GM19025 (cell line): Measurements from ENCODE around the gene PITPNB.

Experiments
- ATAC-seq: cut with Tn5 transposase; IDR thresholded peaks from one replicate; pipeline ENCODE4 v1.9.1; 2021; ENCODE audit warnings: mild to moderate bottlenecking, low read depth, moderate library complexity; ENCODE audit not compliant: unreplicated experiment

PITPNB gene

GRCh38 chr22:27881421-27881820, 37.6 kb downstream of the PITPNB start:
- ATAC-seq = no peak

- no peak for ATAC-seq
Measured at GRCh38 chr22:27880778-27881394, 38.2 kb downstream of the PITPNB start.

- no peak for ATAC-seq
Measured at GRCh38 chr22:27879923-27880322, 39.1 kb downstream of the PITPNB start.

DNA sequence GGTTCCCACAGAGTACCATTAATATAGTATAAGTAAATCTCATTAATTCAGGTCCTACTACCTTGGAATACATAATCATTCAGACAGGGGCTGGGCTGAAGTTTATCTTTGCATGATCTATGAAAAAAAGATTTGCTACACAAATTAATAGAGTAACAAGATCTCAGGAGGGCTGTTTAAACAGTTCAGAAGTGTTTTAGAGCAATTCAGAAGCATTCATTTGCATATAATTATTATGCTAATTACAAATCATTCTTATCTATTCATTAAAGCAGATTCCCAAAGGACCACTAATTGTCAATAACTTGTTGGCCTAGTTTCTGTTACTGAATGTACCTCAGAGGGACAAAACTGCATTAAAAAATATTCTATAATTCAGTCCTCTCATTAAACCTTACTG, 40.5 kb downstream of the PITPNB start:
- no peak for ATAC-seq

GRCh38 chr22:27877501-27877900, 41.6 kb downstream of the PITPNB start:
- no peak for ATAC-seq

- ATAC-seq = no peak
Measured at GRCh38 chr22:27876684-27877083, 42.4 kb downstream of the PITPNB start.

DNA sequence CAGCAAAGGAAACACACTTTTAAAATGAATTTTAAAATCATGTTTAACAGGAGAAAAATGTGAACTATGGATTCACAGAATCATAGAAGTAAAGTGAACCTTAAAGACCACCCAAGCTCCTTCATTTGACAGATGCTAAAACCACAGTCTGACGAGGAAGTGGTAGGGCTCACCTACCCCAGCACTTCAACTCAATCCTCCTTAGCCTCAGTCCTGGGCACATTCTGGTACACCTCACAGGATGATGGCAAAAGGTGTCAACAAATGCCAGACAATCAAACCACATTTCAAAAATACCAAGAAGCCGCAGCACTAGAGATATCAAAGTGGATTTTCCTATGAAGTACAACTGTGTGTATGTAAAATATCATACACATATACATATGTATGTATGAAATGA, 43.1 kb downstream of the PITPNB start:
- no peak for ATAC-seq

DNA sequence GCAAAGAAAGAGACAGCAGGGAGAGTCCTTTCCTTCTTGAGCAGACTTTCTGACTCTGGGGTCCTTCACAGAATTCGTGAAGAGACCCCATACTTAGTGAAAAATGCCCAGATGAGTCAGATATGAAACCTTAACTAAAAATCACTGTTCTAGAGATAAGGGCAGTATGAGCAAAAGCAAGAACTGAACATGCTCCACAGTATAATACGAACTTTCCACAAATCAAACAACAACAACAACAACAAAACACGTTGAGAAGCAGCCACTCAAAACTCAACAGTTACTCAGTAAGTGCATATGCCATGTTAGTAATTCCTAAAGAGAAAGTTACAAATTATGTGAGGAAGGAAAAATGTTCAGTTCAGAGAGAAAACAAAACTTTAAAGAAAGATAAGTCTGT, 44.3 kb downstream of the PITPNB start:
- no peak for ATAC-seq

DNA sequence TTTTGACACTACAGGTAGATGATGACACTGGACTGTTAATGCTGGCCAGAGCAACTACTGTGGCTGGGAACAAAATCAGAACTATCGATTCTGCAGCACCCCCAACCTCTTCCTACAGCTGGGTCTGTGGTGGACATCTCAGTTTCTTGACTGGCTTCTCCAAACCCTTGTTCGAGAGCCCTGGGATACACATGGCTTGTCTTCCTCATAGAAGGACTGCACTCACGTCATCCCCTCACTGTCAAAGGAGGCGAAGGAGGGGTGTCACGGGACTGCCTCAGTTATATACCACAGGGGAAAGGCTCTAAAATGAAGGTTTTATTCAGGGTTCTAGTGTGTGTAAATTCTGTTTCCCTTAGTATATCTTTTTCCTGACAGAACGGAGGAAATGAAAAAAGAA, 44.9 kb downstream of the PITPNB start:
- ATAC-seq = no peak

DNA sequence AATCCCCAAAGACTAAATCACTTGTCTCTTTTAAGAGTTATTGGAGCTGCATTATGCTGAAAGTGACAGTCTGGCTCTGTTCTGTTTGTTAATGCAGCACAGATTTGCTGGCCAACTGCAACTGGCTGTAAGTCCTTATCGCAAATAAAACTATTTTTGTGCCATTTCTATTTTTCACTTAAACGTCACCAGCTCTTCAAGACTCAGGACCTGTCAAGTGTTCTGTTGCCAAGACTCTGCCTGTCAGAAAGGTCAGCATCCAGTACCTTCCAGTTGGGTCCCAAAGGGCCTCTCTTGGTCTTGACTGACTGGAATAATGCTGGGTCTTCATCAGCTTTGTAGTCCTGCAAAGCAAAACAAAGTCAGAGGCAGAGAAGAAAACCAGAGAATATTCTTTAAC, 45.6 kb downstream of the PITPNB start:
- no peak for ATAC-seq

DNA sequence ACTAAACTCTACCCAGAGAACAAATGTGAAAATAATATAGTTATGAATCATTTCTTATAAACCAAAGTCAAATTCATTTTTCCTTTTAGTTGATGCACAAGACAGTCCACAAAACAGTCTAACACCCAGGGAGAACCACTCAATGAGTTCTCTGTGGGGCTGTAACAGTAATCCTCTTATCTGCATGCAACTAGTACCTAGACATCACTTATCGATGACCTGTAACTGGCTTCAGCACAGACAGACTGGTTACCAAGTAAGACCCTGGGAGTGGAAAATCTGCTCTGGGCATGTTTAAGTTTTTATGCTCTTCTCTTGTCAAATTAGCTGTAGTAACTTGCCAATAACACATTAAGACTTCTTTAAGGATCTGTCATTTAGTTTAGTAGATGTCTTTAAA, 46.6 kb downstream of the PITPNB start:
- ATAC-seq = no peak

DNA sequence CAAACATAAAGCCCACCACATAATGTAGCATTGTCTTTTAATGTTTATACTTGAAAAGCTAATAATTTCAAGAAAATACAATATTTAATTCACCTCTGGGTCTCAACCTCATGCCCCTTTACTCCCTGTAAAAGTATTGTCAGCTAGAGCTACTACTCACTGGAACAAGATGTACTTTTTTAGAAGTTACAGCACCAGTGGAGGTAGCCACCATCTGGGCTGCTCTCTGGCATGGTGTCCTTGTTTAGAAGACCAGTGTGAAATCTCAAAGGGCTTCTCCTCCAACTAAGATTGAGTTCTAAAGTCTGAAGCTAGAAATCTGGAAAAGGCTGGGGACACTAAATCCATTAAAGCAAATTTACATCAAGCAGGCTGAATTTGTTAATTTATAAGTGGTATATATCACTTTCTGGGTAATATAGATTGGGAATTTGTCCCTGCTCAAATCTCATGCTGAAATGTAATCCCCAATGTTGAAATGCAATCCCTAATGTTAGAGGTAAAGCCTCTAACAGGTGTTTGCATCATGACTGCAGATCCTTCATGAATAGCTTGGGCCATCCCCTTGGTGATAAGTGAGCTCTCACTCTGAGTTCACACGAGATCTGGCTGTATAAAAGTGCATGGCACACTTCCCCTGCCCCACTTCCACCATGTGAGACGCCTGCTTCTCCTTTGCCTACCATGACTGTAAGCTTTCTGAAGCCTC, 47.6 kb downstream of the PITPNB start:
- ATAC-seq = no peak

- ATAC-seq = no peak
Measured at GRCh38 chr22:27870234-27871191, 48.5 kb downstream of the PITPNB start.

GRCh38 chr22:27868732-27869282, 50.2 kb downstream of the PITPNB start:
- ATAC-seq = no peak

DNA sequence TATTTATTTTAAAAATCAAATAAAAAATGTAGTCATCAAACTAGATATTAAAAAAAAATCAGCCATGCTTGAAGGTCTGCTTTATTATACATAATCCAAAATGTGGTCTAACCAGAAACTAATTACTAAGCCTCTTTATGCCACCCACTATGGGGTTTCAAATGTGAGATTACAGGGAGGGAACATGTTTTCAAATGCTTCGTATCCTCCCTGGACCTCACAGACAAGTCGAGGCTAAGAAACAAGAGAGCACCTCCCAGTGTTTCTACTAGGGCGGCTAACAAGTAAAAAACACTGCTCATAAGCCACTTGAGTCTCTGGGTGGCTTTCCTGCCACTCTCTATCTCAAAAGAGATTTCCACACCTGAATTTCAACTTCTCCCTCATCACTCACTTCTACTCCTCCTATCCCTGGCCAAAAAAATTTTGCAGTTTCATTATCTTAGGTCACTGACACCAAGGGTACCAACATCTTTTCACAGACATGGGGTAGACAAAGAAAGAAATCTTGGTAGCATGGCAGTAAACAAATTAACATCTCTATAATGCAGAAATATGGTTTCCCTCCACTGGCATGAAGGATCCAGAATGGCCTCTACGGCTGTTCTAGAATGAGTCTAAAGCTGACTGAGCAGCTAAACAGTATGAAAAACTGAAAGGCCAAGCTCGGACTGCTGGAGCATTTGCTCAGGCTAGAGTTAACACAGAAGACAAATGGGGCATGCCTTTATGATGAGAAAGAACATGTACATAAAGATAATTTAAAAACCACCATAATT, 50.9 kb downstream of the PITPNB start:
- ATAC-seq = no peak

DNA sequence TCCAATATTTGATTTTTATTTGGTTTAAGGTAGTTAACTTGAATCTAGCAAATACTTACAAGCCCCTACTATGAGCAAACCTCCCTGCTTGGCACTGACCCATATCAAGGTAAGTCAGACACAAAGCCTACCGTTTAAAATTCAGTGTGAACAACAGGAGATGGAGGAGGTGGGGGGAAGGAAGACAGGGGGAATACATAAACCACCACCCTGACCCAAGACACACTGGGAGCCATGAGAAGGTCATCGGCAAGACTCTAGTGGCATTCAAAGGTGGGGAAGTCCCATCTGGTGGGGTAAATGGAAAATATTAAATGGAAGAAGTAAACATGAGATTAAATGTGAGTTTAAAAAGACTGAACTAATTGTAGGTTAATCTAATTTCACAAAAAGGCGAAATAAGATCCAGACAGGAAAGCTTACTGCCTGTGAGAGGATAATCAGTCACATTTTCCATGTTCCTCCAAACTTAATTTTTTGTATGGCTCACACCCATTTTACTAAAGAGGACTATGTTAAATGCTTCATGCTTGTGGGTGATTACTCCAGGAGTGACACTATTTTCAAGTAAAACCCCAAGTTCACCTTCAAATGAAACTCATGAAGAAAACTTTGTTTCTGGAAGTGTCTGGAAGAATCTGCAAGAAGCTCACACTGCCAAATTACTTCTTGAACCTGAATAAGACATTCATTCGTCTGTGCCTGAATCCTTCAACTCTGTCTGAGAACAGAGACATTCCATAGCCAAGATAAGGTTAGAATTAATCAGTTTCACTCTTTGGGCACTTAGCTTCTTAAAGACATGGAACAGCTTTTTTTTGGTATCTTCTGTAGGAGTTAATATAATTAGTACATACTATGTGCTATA, 51.7 kb downstream of the PITPNB start:
- ATAC-seq = no peak

- no peak for ATAC-seq
Measured at GRCh38 chr22:27866135-27867084, 52.6 kb downstream of the PITPNB start.

DNA sequence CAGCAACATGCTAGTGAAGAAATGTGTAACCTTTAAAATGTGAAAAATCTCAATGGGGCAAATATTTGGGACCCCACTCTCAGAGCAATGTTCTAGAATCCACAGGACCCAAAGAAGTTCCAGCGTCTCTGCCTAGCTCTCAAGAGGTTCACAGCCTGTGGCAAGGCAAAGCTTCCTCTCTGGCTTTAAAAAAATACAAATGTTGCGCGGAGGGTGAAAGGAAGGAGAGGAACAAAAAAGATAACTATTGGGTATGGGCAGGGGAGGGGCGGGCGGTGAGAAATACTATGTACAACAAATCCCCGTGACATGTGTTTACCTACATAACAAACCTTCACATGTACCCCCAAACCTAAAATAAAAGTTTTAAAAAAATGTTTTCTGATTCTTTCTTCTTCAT, 53.6 kb downstream of the PITPNB start:
- no peak for ATAC-seq
